Embryonic facial prominence (tissue), 1 donor: ENCODE measurements around the gene ZCCHC8.
"Not testable (repeated sequence)": the region's sequence is repeated elsewhere in the genome, so short reads cannot be mapped to it uniquely, and the experiment has no call there.

ENCODE experiments used
- DNase-seq: peaks from one replicate; pipeline ENCODE4 v3.0.0-alpha.2; 2016; ENCODE audit errors: extremely low spot score

Gene ZCCHC8

DNA sequence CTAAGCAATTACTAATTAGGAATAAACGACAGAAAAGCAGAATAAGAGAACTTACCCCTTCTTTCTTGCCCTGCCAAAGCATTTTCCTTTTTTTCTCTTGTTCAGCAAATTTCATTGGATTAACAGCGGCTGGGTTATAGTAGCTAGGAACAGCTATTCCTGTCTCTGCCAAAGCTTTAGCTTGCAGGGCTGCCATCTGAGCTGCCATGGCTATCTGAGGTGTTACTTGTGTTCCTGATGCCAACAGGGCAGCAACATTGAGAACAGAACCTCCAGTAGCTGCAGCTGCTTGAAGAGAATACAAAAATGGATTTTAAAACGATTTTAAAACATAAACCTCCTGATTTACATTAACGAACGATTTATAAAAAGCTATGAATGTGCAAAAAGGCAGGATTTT is 7.4 kb upstream of the ZCCHC8 start:
- DNase-seq: no peak

GRCh38 chr12:122506393-122506938 is 5.7 kb upstream of the ZCCHC8 start:
- DNase-seq: no peak

DNA sequence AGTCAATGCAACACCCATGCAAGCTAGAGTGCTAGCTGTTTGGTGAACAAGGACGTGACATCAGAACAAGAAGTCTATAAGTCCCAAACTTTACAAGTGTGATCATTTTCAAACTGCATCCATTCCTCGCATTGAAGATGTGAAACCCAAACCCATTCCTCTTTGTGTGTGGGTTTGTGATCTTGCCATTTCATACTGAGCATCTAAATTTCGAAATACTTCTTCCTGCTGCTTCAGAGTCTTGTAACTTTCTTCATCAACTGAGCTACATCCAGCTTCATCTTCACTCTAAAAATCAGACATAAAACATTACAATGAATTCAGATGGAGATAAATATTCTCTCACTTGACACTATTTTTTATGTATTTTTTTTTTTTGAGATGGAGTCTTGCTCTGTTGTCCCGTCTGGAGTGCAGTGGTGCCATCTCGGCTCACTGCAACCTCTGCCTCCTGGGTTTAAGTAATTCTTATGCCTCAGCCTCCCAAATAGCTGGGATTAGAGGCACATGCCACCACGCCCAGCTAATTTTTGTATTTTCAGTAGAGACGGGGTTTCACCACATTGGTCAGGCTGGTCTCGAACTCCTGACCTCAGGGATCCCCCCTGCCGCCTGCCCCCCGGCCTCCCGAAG is 4.8 kb upstream of the ZCCHC8 start:
- no peak for DNase-seq

DNA sequence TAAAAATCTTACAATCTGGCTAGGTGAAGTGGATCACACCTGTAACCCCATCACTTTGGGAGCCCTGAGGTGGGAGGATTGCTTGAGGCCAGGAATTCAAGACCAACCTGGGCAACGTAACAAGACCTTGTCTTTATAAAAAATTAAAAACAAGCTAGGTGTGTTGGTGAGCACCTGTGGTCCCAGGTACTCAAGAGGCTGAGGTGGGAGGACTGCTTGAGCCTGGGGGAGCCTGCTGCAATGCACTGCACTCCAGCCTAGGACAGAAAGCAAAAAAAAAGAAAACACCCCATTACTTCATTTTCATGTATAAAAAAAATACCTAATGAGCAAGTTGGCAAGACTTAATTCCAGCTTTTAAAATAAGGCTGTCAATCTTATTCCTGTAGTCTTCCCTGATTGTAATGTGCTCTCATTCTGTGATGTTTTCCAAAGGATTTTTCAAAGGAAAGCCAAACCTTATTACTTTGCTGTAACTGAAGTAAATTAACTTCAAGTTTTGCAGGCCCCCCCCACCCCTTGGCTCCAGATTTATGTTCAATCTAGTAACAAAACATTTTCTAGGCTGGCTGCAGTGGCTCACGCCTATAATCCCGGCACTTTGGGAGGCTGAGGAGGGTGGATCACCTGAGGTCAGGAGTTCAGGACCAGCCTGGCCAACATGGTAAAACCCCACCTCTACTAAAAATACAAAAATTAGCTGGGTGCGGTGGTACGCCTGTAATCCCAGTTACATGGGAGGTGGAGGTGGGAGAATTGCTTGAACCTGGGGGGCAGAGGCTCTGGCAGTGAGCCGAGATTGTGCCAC is 3.3 kb upstream of the ZCCHC8 start:
- DNase-seq: no peak

- no peak for DNase-seq
Measured at GRCh38 chr12:122503147-122503751, 2.5 kb upstream of the ZCCHC8 start.

DNA sequence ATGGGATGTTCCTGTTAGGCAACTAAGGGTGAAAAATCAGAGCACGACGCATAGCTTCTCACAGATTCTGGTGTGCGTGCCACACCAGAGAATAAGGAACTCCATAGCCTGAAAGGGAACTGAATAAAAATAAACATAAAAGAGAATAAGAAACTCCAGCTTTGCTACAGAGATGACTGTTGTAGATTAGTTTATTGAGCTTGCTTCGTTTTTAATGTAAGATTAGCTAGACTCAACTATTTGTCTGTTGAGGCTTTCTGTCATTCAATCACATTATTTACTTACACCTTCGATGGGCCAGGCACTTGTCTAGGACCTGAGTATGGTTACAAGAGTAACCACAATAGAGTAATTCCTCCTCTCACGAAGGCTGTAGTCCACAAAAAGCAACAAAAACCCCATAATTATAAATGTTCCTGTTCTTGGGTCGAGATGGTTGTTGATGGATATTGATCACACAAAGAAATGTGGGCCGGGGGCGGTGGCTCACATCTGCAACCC is 807 bp upstream of the ZCCHC8 start:
- DNase-seq: no peak

DNA sequence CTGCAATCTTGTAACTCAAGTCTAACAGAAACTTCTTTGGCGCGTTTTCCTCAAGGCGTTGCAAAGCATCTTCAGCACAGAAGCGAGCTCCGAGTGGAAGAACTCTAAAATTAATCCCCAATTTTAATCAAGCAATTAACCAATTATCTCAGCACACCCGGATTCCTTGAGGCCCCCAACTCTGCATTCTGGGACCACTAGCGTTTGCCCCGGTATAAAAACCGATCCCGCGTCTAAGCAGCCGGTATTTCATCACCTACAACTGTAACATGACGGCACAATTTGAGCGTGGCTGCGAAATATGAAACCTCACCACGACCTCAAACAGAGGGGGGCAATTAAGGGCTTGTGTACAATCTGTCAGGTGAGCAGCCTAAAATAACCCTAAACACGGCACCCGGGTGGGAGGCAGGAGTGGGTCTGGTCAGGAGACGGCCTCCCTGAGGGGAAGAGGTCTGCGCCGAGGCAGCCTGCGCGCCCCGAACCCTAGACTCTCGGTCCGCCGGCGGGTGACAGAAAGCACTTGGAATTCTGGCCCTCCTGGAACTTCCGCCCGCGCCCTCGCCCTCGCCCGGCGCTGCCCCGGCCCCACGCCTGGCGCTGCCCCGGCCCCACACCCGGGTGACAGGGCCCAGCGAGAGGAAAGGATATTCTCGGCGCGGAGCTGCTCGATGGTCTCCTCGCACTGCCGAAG is 594 bp downstream of the ZCCHC8 start:
- no peak for DNase-seq

DNA sequence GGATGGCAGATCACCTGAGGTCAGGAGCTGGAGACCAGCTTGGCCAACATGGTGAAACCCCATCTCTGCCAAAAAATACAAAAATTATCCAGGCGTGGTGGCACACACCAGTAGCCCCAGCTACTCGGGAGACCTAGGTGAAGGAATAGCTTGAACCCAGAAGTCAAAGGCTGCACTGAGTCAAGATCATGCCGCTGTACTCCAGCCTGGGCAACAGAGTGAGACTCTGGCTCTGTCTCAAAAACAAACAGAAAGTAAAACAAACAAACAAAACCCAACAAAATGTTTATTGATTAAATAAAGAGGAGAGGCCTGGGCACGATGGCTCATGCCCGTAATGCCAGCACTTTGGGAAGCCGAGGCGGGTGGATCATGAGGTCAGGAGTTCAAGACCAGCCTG is 5.5 kb downstream of the ZCCHC8 start:
- no peak for DNase-seq

DNA sequence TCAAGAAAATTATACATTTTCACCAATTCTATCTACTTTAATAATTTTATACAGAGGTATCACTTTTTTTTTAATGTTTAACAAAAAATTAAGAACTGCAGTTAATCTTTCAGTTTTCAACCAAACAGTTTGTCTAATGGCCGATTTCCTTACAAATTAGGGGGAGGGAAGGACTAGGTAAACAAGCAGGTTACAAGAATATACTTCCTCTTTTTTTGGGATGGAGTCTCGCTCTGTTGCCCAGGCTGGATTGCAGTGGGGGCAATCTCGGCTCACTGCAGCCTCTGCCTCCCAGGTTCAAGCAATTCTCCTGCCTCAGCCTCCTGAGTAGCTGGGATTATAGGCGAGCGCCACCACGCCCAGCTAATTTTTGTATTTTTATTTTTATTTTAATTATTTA is 7.5 kb downstream of the ZCCHC8 start:
- not testable (repeated sequence) for DNase-seq

- DNase-seq: no peak
Measured at GRCh38 chr12:122491991-122492390, 8.7 kb downstream of the ZCCHC8 start.

- no peak for DNase-seq
Measured at GRCh38 chr12:122489038-122489437, 11.7 kb downstream of the ZCCHC8 start.

- not testable (repeated sequence) for DNase-seq
Measured at GRCh38 chr12:122487807-122488206, 12.9 kb downstream of the ZCCHC8 start.

- DNase-seq: no peak
Measured at GRCh38 chr12:122486805-122487426, 13.8 kb downstream of the ZCCHC8 start.

DNA sequence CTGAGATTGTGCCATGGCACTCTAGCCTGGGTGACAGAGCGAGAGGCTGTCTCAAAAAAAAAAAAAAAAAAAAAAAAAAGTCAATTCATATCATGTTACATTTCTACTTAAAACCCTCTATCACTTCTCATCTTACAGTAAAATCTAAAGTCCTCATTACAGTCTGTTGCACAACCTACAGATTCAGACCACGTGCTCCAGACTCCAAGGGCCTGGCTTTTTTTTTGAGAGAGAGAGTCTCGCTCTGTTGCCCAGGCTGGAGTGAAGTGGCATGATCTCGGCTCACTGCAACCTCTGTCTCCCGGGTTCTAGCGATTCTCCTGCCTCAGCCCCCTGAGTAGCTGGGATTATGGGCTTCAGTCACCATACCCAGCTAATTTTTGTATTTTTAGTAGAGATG is 14.4 kb downstream of the ZCCHC8 start:
- DNase-seq: not testable (repeated sequence)

DNA sequence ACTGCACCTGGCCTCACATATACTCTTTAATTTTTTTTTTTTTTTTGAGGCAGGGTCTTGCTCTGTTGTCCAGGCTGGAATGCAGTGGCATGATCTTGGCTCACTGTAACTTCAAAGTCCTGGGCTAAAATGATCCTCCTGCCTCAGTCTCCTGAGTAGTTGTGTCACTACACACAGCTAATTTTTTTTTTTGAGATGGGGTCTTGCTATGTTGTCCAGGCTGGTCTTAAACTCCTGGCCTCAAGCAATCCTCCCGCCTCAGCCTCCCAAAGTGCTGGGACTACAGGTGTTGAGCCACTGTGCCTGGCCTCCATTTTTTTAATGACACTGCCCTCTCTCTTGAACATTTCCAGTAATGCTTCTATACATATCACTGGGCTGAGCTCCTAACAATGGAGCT is 16.3 kb downstream of the ZCCHC8 start:
- DNase-seq: not testable (repeated sequence)

GRCh38 chr12:122483969-122484368 is 16.8 kb downstream of the ZCCHC8 start:
- DNase-seq: no peak

DNA sequence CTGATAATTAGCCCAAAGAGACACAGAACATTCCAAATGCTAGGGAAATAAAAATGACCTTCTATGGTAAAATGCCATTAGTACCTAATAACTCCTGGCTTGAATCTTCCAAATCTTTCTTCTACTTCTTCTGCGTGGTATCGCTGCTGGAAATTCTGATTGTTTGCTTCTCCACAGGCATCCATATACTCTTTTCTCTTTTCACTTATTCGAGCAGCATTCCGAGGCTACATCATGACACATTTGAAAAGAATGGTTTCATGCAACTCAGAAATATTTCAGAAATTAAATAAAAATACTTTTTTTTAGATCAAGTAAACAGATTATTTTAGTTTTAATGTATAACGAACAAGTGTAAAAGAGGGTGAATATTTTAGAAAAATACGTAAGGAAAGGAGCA is 18.9 kb downstream of the ZCCHC8 start:
- no peak for DNase-seq

- no peak for DNase-seq
Measured at GRCh38 chr12:122480753-122481152, 20.0 kb downstream of the ZCCHC8 start.

GRCh38 chr12:122474324-122474716 is 26.4 kb downstream of the ZCCHC8 start:
- no peak for DNase-seq

GRCh38 chr12:122473543-122474323 is 27.0 kb downstream of the ZCCHC8 start:
- no peak for DNase-seq
